GM18907 (cell line): Measurements from ENCODE around the gene CUX1.
"Not testable (repeated sequence)": the region's sequence is repeated elsewhere in the genome, so short reads cannot be mapped to it uniquely, and the experiment has no call there.

Experiments
- ATAC-seq: cut with Tn5 transposase; IDR thresholded peaks from one replicate; pipeline ENCODE4 v1.9.1; 2021; ENCODE audit warnings: mild to moderate bottlenecking, moderate library complexity; ENCODE audit not compliant: unreplicated experiment

CUX1 gene

GRCh38 chr7:102165136-102165535 lies 347.7 kb downstream of the CUX1 start:
- no peak for ATAC-seq

GRCh38 chr7:102167254-102167653 lies 349.8 kb downstream of the CUX1 start:
- no peak for ATAC-seq

GRCh38 chr7:102169651-102170392 lies 352.4 kb downstream of the CUX1 start:
- no peak for ATAC-seq

DNA sequence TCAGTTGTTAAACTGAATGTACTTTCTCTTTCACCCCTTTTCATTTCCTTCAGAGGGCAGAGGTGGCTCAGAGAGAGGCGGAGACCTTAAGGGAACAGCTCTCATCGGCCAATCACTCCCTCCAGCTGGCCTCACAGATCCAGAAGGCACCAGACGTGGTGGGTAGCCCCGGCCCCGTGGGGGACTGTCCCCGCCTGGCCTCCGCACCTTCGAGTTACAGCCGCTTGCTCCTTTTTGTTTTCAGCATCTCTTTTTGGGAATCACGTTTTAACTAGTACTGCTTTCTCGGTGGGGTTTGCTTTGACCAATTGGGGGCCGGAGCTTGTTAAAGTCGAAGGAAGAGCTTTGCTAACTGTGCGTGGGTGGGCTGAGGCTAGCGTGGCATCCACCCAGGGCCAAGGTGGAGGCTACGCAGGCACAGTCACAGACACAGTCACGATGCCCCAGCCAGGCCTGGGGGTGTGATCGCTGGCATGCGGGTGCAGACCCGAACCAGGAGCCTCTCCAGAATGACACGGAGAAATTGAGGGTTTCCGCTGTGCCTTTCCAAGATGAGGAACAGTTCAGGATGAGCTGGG lies 353.1 kb downstream of the CUX1 start:
- ATAC-seq = no peak

GRCh38 chr7:102173669-102174068 lies 356.2 kb downstream of the CUX1 start:
- ATAC-seq = no peak

DNA sequence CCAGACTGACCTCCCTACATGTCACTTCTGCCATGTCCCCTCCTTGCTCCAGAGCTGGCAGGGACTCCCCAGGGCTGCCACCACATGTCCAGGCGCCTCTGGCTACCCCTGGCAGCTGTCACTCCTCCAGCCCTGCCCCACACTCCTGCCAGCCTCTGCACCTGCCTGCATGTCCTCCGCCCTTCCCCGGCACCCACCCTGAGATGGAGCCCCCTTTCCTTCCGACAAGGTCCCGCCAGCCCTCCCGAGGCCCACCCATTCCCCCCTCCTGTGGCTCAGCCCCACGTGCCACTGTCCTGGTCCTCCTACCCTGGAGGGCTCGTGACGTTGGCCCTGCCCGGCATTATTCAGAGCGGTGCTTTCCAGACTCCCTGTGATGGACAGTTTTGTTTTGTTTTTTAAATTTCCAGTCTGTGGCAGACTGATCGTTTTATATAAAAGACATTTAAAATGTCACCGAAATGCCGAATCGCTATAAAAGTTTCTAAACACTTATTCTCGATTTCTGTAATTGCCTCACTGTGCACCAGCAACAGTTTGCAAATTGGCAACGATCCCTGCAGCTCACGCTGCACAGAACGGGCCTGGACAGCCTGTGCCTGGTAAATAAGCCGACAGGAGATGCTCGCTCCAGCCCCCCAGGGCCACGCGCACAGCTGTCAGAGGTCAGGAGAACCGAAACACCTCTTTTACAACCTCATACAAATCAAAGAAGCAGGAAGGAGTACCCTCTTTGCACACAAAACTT lies 358.2 kb downstream of the CUX1 start:
- no peak for ATAC-seq

DNA sequence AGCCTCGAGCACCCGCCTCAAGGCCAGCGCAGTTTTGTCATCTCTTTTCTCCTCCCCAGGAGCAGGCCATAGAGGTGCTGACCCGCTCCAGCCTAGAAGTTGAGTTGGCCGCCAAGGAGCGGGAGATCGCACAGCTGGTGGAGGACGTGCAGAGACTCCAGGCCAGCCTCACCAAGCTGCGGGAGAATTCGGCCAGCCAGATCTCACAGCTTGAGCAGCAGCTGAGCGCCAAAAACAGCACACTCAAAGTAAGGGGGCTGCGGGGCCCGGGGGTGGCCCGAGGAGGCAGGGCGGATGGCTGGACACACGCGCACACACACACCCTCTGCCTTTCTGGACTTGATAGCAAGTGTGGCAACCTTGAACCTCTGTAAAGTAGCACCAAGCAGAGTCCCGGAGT lies 361.0 kb downstream of the CUX1 start:
- ATAC-seq = no peak

GRCh38 chr7:102180727-102181126 lies 363.3 kb downstream of the CUX1 start:
- no peak for ATAC-seq

DNA sequence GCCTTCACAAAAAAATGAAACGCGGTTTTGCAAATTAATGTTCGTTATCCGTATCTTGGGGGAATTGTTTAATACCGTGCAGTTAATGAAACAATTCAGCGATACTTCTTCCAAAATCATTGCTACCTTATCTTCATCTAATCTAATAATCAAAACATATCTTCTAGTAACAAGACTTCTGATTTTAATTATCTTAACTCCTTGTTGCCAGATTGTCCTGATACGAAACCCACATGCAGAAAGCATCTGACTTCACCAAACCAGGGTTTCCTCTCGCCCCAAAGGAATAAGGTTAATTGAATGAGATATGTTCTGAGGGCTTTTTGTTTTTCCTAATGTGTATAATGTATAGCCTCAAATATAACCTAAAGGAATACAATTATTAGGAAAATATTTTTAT lies 364.1 kb downstream of the CUX1 start:
- no peak for ATAC-seq

DNA sequence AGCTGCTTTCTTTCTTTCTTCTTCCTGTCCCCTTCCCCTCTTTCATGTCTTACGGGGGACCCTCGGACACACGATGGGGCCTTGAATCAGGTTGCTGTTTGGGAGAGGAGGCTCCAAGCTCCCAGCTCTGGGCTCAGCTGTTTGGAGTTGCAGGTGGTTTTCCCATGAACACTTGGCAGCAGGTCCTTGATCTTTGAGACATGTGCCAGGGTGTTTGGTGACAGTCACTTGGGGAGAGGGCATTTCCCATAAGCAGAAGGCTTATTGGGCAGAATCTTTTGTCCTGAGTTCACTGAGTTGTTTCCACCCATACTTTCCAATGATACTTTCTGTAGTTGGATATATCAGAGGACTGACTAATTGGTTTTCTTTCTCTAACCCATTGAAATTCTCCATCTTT lies 364.6 kb downstream of the CUX1 start:
- ATAC-seq = no peak

- not testable (repeated sequence) for ATAC-seq
Measured at GRCh38 chr7:102183848-102184247, 366.4 kb downstream of the CUX1 start.

- no peak for ATAC-seq
Measured at GRCh38 chr7:102184303-102184702, 366.9 kb downstream of the CUX1 start.

DNA sequence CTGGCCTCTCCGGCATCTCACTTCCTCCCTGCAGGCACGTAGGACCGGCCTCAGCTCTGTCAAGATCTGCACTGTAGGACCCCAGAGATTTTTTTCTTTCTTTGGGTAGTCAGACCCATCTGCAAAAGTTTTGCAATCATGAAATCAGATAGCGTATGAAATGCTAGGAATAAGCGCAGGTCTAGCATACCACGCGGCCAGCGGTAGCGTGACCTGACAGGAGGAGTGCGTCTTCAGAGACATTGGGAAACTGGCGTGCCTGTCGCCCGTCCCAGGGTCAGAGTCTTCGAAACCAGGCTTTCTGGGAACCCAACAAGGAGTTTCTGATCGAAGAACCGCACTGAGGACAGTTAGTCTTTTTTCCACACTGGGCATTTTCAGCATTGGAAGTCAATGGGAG lies 368.4 kb downstream of the CUX1 start:
- no peak for ATAC-seq

GRCh38 chr7:102186306-102186705 lies 368.9 kb downstream of the CUX1 start:
- no peak for ATAC-seq

DNA sequence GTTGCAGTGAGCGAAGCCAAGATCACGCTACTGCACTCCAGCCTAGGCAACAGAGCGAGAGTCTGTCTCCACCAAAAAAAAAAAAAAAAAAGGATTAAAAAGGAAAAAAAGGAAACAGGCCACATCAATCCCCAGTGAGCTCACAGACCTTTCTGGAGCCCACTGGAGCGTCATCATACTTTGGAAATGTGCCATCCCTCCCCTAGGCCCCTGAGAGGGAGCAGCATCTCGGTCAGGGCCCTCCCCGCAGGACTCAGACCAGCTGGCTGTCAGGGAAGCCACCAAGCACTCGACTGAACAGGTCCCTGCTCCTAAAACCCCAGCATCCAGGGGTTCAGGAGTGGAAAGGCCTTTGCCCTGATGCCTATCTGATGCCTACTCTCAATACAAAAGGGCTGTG lies 371.3 kb downstream of the CUX1 start:
- ATAC-seq = no peak

DNA sequence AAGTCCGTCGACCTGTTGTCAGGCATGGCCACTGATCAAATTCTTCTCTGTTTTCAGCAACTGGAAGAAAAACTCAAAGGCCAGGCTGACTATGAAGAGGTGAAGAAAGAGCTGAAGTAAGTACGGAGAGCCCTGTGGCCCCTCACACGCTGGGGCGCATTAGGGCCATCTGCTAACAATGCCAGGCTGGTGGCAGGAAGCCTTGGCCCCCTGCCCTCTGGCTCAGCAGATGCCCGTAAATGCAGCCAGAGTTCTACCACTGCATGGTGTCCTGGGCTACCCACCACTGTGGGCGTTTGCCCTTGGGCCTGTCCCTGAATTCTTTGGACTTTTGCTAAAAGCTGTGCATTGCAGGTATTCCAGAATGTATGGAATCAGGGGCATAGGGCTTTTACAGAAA lies 372.3 kb downstream of the CUX1 start:
- no peak for ATAC-seq

- no peak for ATAC-seq
Measured at GRCh38 chr7:102190776-102191350, 373.4 kb downstream of the CUX1 start.

DNA sequence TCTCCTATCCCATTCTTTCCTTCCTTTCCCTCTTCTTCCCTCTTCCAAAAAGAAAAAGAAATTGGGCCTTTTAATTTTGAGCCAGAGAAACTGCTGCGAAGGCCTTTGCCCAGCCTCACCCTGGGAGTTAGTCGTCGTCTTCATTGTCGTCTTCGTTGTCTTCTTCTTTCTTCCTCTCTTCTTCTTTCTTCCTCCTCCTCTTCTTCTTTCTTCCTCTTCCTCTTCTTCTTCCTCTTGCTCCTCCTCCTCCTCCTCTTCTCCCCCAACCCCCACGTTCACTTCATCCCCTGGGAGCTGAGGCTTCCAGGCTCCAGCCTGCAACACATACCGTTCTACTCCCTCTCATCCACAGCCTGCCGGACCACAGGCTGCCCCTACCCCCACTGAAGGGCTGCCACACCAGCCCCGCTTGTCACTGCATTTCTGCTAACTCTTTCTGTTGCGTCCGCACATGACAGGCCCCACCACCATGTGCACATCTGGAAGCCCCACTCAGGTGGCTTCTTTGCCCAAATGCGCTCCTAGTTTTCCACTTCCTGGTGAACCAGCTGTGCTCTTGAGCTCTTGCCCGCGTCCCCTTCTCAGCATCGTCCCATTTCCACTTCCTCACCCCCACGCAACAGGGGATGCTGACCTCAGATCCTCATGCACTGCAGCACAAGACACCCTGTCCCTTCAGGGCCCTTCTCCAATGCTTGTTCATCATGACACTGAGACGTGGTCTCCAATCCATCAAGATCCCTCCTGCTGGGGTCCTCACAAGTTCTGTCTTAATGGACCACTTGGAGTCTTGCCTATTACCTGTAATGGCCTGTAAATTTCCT lies 374.3 kb downstream of the CUX1 start:
- no peak for ATAC-seq

- ATAC-seq = no peak
Measured at GRCh38 chr7:102192790-102193189, 375.4 kb downstream of the CUX1 start.

GRCh38 chr7:102193806-102194205 lies 376.4 kb downstream of the CUX1 start:
- no peak for ATAC-seq

DNA sequence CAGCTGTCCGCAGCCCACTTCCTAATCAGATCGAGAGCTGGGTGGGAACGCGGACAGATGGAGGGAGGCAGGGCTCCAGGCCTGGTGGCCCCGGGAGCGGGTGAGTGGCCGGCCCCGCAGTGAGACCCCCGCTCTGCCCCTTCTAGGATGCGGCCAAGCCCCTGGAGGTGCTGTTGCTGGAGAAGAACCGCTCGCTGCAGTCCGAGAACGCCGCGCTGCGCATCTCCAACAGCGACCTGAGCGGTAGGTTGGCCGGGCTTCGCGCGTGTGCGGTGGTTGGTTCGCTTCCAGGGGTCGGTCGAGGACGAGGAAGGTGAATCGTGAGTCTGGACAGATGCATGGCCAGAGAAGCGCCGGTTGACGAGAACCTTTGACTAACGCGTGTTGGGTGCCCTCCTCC lies 377.9 kb downstream of the CUX1 start:
- no peak for ATAC-seq
